EH (cell line): Measurements from ENCODE around the gene PPFIA1.
"Not testable (repeated sequence)": the region's sequence is repeated elsewhere in the genome, so short reads cannot be mapped to it uniquely, and the experiment has no call there.

Experiments
- DNase-seq: peaks from one replicate; pipeline ENCODE4 v3.0.0-alpha.2; 2015; ENCODE audit warnings: low read depth

PPFIA1 gene

GRCh38 chr11:70358753-70359152 is 88.3 kb downstream of the PPFIA1 start:
- DNase-seq, result no peak

GRCh38 chr11:70359451-70360205 is 89.1 kb downstream of the PPFIA1 start:
- DNase-seq, result no peak

- no peak for DNase-seq
Measured at GRCh38 chr11:70360211-70360610, 89.7 kb downstream of the PPFIA1 start.

GRCh38 chr11:70364178-70364577 is 93.7 kb downstream of the PPFIA1 start:
- no peak for DNase-seq

- no peak for DNase-seq
Measured at GRCh38 chr11:70364745-70365543, 94.5 kb downstream of the PPFIA1 start.

- DNase-seq, result no peak
Measured at GRCh38 chr11:70365544-70365927, 95.0 kb downstream of the PPFIA1 start.

GRCh38 chr11:70367071-70367470 is 96.6 kb downstream of the PPFIA1 start:
- DNase-seq, result peak; percentile 20

- DNase-seq, result peak; percentile 25
Measured at GRCh38 chr11:70368961-70369360, 98.5 kb downstream of the PPFIA1 start.

- DNase-seq, result no peak
Measured at GRCh38 chr11:70371241-70371640, 100.8 kb downstream of the PPFIA1 start.

GRCh38 chr11:70372076-70372475 is 101.6 kb downstream of the PPFIA1 start:
- no peak for DNase-seq

GRCh38 chr11:70376621-70377020 is 106.1 kb downstream of the PPFIA1 start:
- no peak for DNase-seq

- DNase-seq, result no peak
Measured at GRCh38 chr11:70377645-70378044, 107.2 kb downstream of the PPFIA1 start.

GRCh38 chr11:70378506-70379134 is 108.1 kb downstream of the PPFIA1 start:
- no peak for DNase-seq

- DNase-seq, result no peak
Measured at GRCh38 chr11:70381350-70381749, 110.9 kb downstream of the PPFIA1 start.

GRCh38 chr11:70381872-70382861 is 111.7 kb downstream of the PPFIA1 start:
- peak; percentile 94 for DNase-seq

GRCh38 chr11:70383664-70384565 is 113.4 kb downstream of the PPFIA1 start:
- DNase-seq, result no peak

GRCh38 chr11:70384566-70385152 is 114.2 kb downstream of the PPFIA1 start:
- no peak for DNase-seq

- DNase-seq, result no peak
Measured at GRCh38 chr11:70387564-70387963, 117.1 kb downstream of the PPFIA1 start.

- no peak for DNase-seq
Measured at GRCh38 chr11:70389201-70389600, 118.7 kb downstream of the PPFIA1 start.

- DNase-seq, result not testable (repeated sequence)
Measured at GRCh38 chr11:70390882-70391281, 120.4 kb downstream of the PPFIA1 start.
